Colonic mucosa (tissue), 4 donors: ENCODE data around the gene SLC22A31. TPM values are rescaled to one million over a fixed set of nuclear protein-coding genes. Genes with fewer than 3 reads are reported as not detected.

Experiments used
- DNase-seq: peaks from one replicate; pipeline ENCODE4 v3.0.0-alpha.2; 2020
- H3K27ac ChIP-seq: fragments of 200-600 bp; one replicate; pipeline ENCODE4 v1.8.0; 2021
- H3K27me3 ChIP-seq: fragments of 200-600 bp; one replicate; pipeline ENCODE4 v1.8.0; 2021
- H3K36me3 ChIP-seq: fragments of 200-600 bp; one replicate; pipeline ENCODE4 v1.8.0; 2021
- H3K4me1 ChIP-seq: fragments of 200-600 bp; one replicate; pipeline ENCODE4 v1.8.0; 2021; ENCODE audit warnings: mild to moderate bottlenecking
- H3K4me3 ChIP-seq: fragments of 200-600 bp; one replicate; pipeline ENCODE4 v1.8.0; 2021
- H3K9ac ChIP-seq, 2 donors: one replicate each; pipeline ENCODE4 v1.7.0; 2013; ENCODE audit warnings: control low read depth in 2 of 2, low read depth in 2 of 2, low read length in 2 of 2
- H3K9me3 ChIP-seq: fragments of 200-600 bp; one replicate; pipeline ENCODE4 v1.8.0; 2021
- CTCF ChIP-seq: fragments of 200-600 bp; IDR thresholded peaks from one replicate; pipeline ENCODE4 v1.8.0; 2022; ENCODE audit warnings: antibody characterized with exemption, mild to moderate bottlenecking
- intact Hi-C: fragments of 100-400 bp; cut with DNase I; formaldehyde crosslinking; loops from one replicate; pipeline ENCODE4 v1.14.1; 2022
- total RNA-seq, 2 donors: library from RNA; stranded (reverse); fragmentation: NEBNext Ultra II Directional in 1 of 2; extraction: Animal tissue kit (Norgen Biotek cat#: 25700) in 1 of 2; gene quantifications; one replicate each; pipeline ENCODE4 v1.2.1, GENCODE V29; 2021
- donor health status: healthy.
- donor health status: DM: no; HTN: no; CAD: no.
- donor health status: DM: no; HTN: no; CAD: no.

Gene SLC22A31
- total RNA-seq, 2 donors from 2014 or later, result 1.3 TPM; not detected in 1

DNA sequence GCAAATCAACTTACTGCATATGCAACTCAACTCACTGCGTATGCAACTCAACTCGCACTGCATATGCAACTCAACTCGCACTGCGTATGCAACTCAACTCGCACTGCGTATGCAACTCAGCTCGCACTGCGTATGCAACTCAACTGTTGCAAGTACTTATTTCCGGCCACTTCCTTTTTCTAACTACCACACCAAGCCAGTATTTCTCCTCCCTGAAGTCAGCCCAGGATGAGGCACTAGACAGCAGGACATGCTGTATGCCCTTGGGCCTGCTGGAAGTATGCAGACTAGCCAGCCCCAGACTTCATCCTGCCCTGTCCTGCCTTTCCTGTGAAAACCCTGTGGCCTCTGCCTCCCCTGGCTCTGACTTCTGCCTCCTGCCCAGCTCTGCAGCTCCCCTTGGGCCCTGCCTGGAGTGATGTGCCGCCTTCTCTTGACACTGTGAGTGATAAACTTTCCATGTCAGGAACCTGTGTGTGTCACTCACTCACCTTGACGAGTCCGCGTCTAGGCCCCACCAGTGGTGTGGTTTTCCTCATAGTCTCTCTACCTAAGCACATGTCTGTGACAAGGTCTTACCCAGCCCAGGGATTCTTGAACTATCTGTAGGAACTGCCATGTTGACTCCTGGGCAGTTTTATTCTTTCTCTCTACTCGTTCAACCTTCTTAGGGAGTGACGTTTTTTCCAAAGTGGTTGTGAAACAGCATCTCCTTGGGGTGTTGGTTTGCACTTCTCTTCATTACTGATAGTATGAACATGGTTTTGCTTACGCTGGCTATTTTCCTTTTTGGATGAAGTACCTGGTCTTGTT, 33.5 kb upstream of the SLC22A31 start:
- no peak for TF ChIP-seq CTCF
- Histone ChIP-seq H3K4me1 (no peaks in the 10 kb centered on the region), H3K27me3 (no peaks in the 10 kb centered on the region), H3K36me3 (no peaks in the 10 kb centered on the region), H3K9ac (no peak overlapping the region), H3K27ac (no peak overlapping the region), H3K9me3 (no peaks in the 10 kb centered on the region), H3K4me3 (no peak overlapping the region)
- intact Hi-C loops, result no loop called here
- DNase-seq, result no peak

DNA sequence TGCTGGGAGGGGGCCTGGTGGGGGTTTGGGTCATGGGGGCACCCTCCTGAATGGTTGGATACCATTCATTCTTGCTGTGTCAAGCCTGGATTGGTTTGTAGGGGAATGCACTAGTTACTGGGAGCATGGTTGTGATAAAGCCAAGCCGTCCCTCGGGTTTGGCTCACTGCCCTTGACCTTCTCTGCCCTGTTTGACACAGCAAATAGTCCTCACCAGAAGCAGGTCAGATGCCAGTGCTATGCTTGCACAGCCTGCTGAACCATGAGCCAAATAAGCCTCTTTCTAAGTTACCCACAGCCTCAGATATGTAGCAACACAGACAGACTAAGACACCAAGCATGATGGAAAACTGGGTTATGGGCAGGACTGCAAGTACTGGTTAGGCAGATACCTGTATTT, 31.8 kb upstream of the SLC22A31 start:
- H3K9me3 ChIP-seq, result no peaks in the 10 kb centered on the region
- H3K4me1 ChIP-seq, result no peaks in the 10 kb centered on the region
- no peak for DNase-seq
- no peak overlapping the region for H3K4me3 ChIP-seq
- H3K27me3 ChIP-seq, result no peaks in the 10 kb centered on the region
- H3K36me3 ChIP-seq, result peaks cover 5% of the 10 kb centered on the region
- H3K9ac ChIP-seq, result no peak overlapping the region
- H3K27ac ChIP-seq, result no peak overlapping the region
- intact Hi-C loops, result no loop called here
- TF ChIP-seq CTCF, result no peak

GRCh38 chr16:89230255-89230654, 29.9 kb upstream of the SLC22A31 start:
- no peaks in the 10 kb centered on the region for H3K9me3 ChIP-seq
- H3K9ac ChIP-seq, result no peak overlapping the region
- no peak overlapping the region for H3K4me3 ChIP-seq
- intact Hi-C loops, result no loop called here
- no peaks in the 10 kb centered on the region for H3K27me3 ChIP-seq
- H3K4me1 ChIP-seq, result no peaks in the 10 kb centered on the region
- H3K27ac ChIP-seq, result no peak overlapping the region
- H3K36me3 ChIP-seq, result peaks cover 14% of the 10 kb centered on the region
- no peak for TF ChIP-seq CTCF
- no peak for DNase-seq

GRCh38 chr16:89224665-89225064, 24.3 kb upstream of the SLC22A31 start:
- H3K4me3 ChIP-seq, result no peak overlapping the region
- intact Hi-C loops, result no loop called here
- H3K9me3 ChIP-seq, result no peaks in the 10 kb centered on the region
- H3K4me1 ChIP-seq, result no peaks in the 10 kb centered on the region
- no peak for DNase-seq
- H3K27ac ChIP-seq, result no peak overlapping the region
- no peak for TF ChIP-seq CTCF
- peaks cover 14% of the 10 kb centered on the region for H3K36me3 ChIP-seq
- no peaks in the 10 kb centered on the region for H3K27me3 ChIP-seq
- no peak overlapping the region for H3K9ac ChIP-seq

DNA sequence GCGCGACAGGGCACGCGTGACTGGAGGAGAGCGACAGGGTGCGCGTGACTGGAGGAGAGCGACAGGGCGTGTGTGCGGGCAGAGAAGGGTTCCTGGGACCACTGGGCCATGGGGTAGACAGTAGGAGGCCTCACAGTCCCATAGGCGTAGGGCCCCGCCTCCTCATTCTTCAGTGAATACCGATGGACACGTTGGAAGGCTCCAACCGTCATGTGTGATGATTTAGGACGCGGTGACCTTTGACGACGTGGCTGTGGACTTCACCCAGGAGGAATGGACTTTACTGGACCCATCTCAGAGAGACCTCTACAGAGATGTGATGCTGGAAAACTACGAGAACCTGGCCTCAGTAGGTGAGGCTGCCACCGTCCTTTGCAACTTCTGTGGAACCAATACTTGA, 22.6 kb upstream of the SLC22A31 start:
- no peak for DNase-seq
- H3K27ac ChIP-seq, result no peak overlapping the region
- H3K9me3 ChIP-seq, result no peaks in the 10 kb centered on the region
- intact Hi-C loops, result no loop called here
- H3K4me3 ChIP-seq, result no peak overlapping the region
- no peak for TF ChIP-seq CTCF
- H3K4me1 ChIP-seq, result peaks cover 3% of the 10 kb centered on the region
- H3K36me3 ChIP-seq, result peaks cover 14% of the 10 kb centered on the region
- H3K9ac ChIP-seq, result no peak overlapping the region
- no peaks in the 10 kb centered on the region for H3K27me3 ChIP-seq
